Esophagus (tissue), 2 donors: Measurements from ENCODE around the gene RIC1. TPM values are rescaled to one million over a fixed set of nuclear protein-coding genes. Genes with fewer than 3 reads are reported as not detected.

Source experiments
- polyA plus RNA-seq, 2 donors: library from polyadenylated mRNA; stranded (reverse); fragments of 200-250 nt; gene quantifications; one replicate each; pipeline ENCODE4 v1.2.3, GENCODE V29; 2013
- donor health status: healthy with polysubstance abuse.
- donor health status: Bipolar disorder and iron deficiency.

Gene RIC1
- polyA plus RNA-seq, 2 donors, result 4.3 to 5.8 TPM

Other genes starting within 250 kb of the RIC1 start
- 10 to 100 TPM in 1 of 2 donors, 1 to 10 TPM in 1; 6.7 to 19.7 TPM for gene PLGRKT, start 191.2 kb upstream of the RIC1 start, polyA plus RNA-seq
- under 1 TPM; 0.62 to 0.98 TPM for gene CD274, start 178.6 kb upstream of the RIC1 start, polyA plus RNA-seq
- under 1 TPM; 0.18 to 0.19 TPM for gene PDCD1LG2, start 118.6 kb upstream of the RIC1 start, polyA plus RNA-seq
- 10 to 100 TPM in 1 of 2 donors, 1 to 10 TPM in 1; 9.9 to 12.5 TPM for gene ERMP1, start 204.0 kb downstream of the RIC1 start, polyA plus RNA-seq